ENCODE results near the gene SPRN.

The SPRN gene

DNA sequence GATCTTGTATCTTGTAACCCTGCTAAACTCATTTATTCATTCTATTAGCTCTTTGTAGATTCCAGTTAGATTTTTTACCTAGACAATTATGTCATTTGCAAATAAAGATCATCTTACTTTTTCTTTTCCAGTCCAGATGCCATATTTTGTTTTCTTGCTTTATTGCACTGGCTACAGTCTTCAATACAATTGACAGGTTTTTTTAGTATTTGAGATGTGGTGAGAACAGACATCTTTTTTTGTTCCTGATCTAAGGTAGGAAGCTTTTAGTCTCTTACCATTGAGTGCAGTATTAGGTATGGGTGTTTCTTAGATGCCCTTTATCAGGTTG, 12.1 kb downstream of the SPRN start:
- Mint-ChIP-seq H3K9me3 (peaks cover 64% of the 10 kb centered on the region), H3K4me1 (ENCODE audit: low read depth) (peaks cover 3% of the 10 kb centered on the region), H3K27ac (no peak overlapping the region), H3K4me3 (no peak overlapping the region), H3K36me3 (ENCODE audit: low read depth) (peaks cover 72% of the 10 kb centered on the region), H3K27me3 (ENCODE audit: low read depth) (no peaks in the 10 kb centered on the region)

DNA sequence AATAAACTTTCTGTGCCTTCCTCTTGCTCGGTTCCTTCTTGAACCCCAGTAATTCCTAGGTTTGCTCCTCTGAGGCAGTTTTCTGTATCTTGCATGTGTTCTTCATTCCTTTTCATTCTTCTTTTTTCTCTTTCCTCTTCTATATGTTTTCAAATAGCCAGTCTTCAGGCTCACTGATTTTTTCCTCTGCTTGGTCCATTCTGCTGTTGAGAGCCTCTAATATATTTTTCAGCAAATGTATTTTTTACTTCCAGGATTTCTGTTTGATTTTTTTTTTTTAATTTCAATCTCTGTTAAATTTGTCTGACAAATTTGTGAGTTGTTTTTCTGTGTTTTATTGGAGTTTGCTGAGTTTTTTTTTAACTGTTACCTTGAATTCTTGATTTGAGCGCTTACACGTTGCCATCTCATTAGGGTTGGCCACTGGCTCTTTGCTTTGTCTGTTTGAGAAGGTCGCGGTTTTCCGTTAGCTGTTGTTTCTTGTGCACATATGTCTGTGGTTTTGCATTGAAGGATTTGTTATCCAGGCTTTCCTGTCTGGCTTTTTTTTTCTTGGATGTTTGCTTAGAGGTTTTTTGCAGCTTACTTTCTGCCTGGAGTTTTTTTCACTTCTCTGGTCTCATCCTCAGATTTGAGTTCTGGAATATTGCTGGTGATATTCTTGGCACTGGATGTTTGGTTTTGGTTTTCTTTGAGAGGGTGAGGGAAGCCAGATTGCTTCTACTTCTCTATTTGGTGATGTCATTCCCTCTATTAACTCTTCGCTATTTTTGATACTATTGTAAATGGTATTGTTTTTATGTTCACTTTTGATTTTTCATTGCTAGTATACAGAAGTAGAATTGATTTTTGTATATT, 12.7 kb downstream of the SPRN start:
- peaks cover 64% of the 10 kb centered on the region for H3K9me3 Mint-ChIP-seq
- H3K4me1 Mint-ChIP-seq (ENCODE audit: low read depth), result peaks cover 8% of the 10 kb centered on the region
- no peak overlapping the region for H3K27ac Mint-ChIP-seq
- H3K4me3 Mint-ChIP-seq, result no peak overlapping the region
- peaks cover 78% of the 10 kb centered on the region for H3K36me3 Mint-ChIP-seq (ENCODE audit: low read depth)
- no peaks in the 10 kb centered on the region for H3K27me3 Mint-ChIP-seq (ENCODE audit: low read depth)

DNA sequence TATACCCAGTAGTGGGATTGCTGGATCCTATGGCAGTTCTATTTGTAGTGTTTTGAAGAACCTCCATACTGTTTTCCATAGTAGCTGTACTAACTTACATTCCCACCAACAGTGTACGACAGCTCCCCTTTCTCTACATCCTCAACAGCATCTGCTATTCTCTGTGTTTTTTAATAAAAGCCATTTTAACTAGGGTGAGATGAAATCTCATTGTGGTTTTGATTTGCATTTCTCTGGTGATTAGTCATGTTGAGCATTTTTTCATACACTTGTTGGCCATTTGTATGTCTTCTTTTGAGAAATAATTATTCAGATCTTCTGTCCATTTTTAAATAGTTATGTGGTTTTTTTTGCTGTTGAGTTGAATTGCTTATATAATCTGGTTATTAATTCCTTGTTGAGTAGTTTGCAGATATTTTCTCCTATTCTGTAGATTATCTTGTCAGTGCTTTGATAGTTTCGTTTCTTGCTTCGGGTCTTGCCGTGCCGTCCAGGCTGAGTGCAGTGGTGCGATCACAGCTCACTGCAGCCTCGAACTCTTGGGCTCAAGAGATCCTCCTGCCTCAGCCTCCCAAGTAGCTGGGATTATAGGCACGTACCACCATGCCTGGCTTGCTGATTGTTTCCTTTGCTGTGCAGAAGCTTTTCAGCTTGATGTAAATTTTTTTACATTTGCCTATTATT, 18.4 kb downstream of the SPRN start:
- Mint-ChIP-seq H3K4me1 (ENCODE audit: low read depth) (peaks cover 27% of the 10 kb centered on the region), H3K27me3 (ENCODE audit: low read depth) (no peaks in the 10 kb centered on the region)

GRCh38 chr10:133405272-133405671, 19.2 kb downstream of the SPRN start:
- H3K27me3 Mint-ChIP-seq (ENCODE audit: low read depth), result no peaks in the 10 kb centered on the region
- H3K4me1 Mint-ChIP-seq (ENCODE audit: low read depth), result peaks cover 32% of the 10 kb centered on the region
- peaks cover 74% of the 10 kb centered on the region for H3K36me3 Mint-ChIP-seq (ENCODE audit: low read depth)
- H3K27ac Mint-ChIP-seq, result no peak overlapping the region
- peaks cover 23% of the 10 kb centered on the region for H3K9me3 Mint-ChIP-seq
- H3K4me3 Mint-ChIP-seq, result no peak overlapping the region

More for the DNA sequence above, 18.4 kb downstream of the SPRN start:
- no peak overlapping the region for H3K4me3 Mint-ChIP-seq
- H3K9me3 Mint-ChIP-seq, result peaks cover 30% of the 10 kb centered on the region
- H3K27ac Mint-ChIP-seq, result no peak overlapping the region
- H3K36me3 Mint-ChIP-seq (ENCODE audit: low read depth), result peaks cover 78% of the 10 kb centered on the region

- Mint-ChIP-seq H3K27ac (peak overlapping the region; percentile 8), H3K4me3 (no peak overlapping the region), H3K4me1 (ENCODE audit: low read depth) (peaks cover 34% of the 10 kb centered on the region), H3K27me3 (ENCODE audit: low read depth) (no peaks in the 10 kb centered on the region), H3K9me3 (peaks cover 12% of the 10 kb centered on the region), H3K36me3 (ENCODE audit: low read depth) (peaks cover 64% of the 10 kb centered on the region)
Measured at GRCh38 chr10:133403784-133404183, 20.6 kb downstream of the SPRN start.

DNA sequence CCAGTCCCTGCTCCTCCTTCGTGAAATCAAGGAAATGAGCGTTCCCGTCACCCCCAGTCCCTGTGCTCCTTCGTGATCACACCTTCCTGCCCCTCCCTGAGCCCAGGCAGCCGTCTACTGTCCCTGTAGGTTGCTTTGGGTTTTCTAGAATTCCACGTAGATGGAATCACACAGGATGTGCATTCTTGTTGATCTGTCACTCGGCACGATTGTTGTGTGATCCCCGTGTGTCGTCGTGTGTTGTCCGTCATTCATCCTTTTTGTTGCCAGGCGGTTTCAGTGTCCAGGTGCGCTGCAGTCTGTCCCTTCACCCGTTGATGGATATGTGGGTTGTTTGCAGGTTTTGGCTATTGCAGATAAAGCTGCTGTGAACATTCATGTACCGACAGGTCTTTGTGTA, 21.1 kb downstream of the SPRN start:
- Mint-ChIP-seq H3K4me3 (no peak overlapping the region), H3K36me3 (ENCODE audit: low read depth) (peaks cover 63% of the 10 kb centered on the region), H3K9me3 (peaks cover 7% of the 10 kb centered on the region), H3K4me1 (ENCODE audit: low read depth) (peaks cover 34% of the 10 kb centered on the region), H3K27me3 (ENCODE audit: low read depth) (no peaks in the 10 kb centered on the region), H3K27ac (peak overlapping the region; percentile 8)

- Mint-ChIP-seq H3K9me3 (no peaks in the 10 kb centered on the region), H3K36me3 (ENCODE audit: low read depth) (peaks cover 62% of the 10 kb centered on the region), H3K4me3 (no peak overlapping the region), H3K27me3 (ENCODE audit: low read depth) (no peaks in the 10 kb centered on the region), H3K4me1 (ENCODE audit: low read depth) (peaks cover 30% of the 10 kb centered on the region), H3K27ac (no peak overlapping the region)
Measured at GRCh38 chr10:133401981-133402725, 22.3 kb downstream of the SPRN start.

DNA sequence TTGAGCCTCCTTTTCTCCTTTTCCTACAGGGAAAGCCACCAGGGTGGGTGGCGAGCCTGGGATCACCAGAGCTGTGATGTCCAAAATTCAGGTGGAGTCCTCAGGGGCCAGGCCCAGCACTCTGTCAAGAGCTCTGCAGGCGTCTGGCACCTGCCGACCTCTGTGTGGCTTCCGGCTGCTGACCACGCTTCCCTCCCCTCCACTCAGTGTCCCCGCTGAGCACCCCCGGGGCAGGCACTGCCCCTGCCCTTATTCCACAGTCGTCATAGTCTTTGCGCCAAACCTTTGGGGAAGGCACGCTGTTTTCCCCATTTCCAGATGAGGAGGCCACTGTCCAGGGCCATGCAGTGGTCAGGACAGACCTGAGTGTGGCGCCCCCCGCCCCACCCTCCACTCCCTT, 22.9 kb downstream of the SPRN start:
- H3K36me3 Mint-ChIP-seq (ENCODE audit: low read depth), result peaks cover 61% of the 10 kb centered on the region
- H3K9me3 Mint-ChIP-seq, result no peaks in the 10 kb centered on the region
- peak overlapping the region; percentile 77 for H3K27ac Mint-ChIP-seq
- H3K4me1 Mint-ChIP-seq (ENCODE audit: low read depth), result peaks cover 30% of the 10 kb centered on the region
- H3K27me3 Mint-ChIP-seq (ENCODE audit: low read depth), result no peaks in the 10 kb centered on the region
- H3K4me3 Mint-ChIP-seq, result peak overlapping the region; percentile 51

- Mint-ChIP-seq H3K27ac (peak overlapping the region; percentile 77), H3K4me1 (ENCODE audit: low read depth) (peaks cover 29% of the 10 kb centered on the region), H3K4me3 (peak overlapping the region; percentile 51), H3K9me3 (no peaks in the 10 kb centered on the region), H3K27me3 (ENCODE audit: low read depth) (no peaks in the 10 kb centered on the region), H3K36me3 (ENCODE audit: low read depth) (peaks cover 57% of the 10 kb centered on the region)
Measured at GRCh38 chr10:133400624-133401424, 23.6 kb downstream of the SPRN start.

GRCh38 chr10:133399123-133399601, 25.3 kb downstream of the SPRN start:
- peaks cover 50% of the 10 kb centered on the region for H3K36me3 Mint-ChIP-seq (ENCODE audit: low read depth)
- H3K4me3 Mint-ChIP-seq, result no peak overlapping the region
- no peaks in the 10 kb centered on the region for H3K27me3 Mint-ChIP-seq (ENCODE audit: low read depth)
- H3K27ac Mint-ChIP-seq, result no peak overlapping the region
- peaks cover 33% of the 10 kb centered on the region for H3K4me1 Mint-ChIP-seq (ENCODE audit: low read depth)
- H3K9me3 Mint-ChIP-seq, result no peaks in the 10 kb centered on the region

- Mint-ChIP-seq H3K9me3 (no peaks in the 10 kb centered on the region), H3K4me3 (no peak overlapping the region), H3K27me3 (ENCODE audit: low read depth) (no peaks in the 10 kb centered on the region), H3K4me1 (ENCODE audit: low read depth) (peaks cover 28% of the 10 kb centered on the region), H3K27ac (no peak overlapping the region), H3K36me3 (ENCODE audit: low read depth) (peaks cover 42% of the 10 kb centered on the region)
Measured at GRCh38 chr10:133397938-133398337, 26.5 kb downstream of the SPRN start.

GRCh38 chr10:133396035-133396624, 28.3 kb downstream of the SPRN start:
- H3K36me3 Mint-ChIP-seq (ENCODE audit: low read depth), result peaks cover 30% of the 10 kb centered on the region
- H3K27ac Mint-ChIP-seq, result no peak overlapping the region
- no peak overlapping the region for H3K4me3 Mint-ChIP-seq
- no peaks in the 10 kb centered on the region for H3K27me3 Mint-ChIP-seq (ENCODE audit: low read depth)
- no peaks in the 10 kb centered on the region for H3K9me3 Mint-ChIP-seq
- peaks cover 28% of the 10 kb centered on the region for H3K4me1 Mint-ChIP-seq (ENCODE audit: low read depth)

DNA sequence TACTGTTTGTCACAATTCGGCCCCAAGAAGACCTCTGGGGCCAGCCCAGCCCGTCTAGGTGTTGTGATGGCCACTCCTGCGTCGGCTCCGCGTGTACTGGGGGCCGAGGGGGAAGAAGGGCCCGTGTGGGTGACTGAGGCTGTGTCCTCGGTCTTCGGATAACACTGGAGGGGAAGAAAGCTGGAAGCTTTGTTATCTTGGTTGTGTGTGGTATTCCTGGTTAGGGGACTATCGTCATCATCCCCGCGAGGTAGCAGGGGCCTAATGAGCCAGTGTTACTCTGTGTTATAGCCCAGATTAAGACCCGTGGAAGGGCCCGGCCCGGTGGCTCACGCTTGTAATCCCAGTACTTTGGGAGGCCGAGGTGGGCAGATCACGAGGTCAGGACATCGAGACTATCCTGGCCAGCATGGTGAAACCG, 29.6 kb downstream of the SPRN start:
- H3K4me3 Mint-ChIP-seq, result peak overlapping the region; percentile 98
- peaks cover 25% of the 10 kb centered on the region for H3K36me3 Mint-ChIP-seq (ENCODE audit: low read depth)
- H3K9me3 Mint-ChIP-seq, result no peaks in the 10 kb centered on the region
- no peaks in the 10 kb centered on the region for H3K27me3 Mint-ChIP-seq (ENCODE audit: low read depth)
- H3K27ac Mint-ChIP-seq, result peak overlapping the region; percentile 97
- H3K4me1 Mint-ChIP-seq (ENCODE audit: low read depth), result peaks cover 29% of the 10 kb centered on the region
